SH-SY5Y (cell line): Measurements from ENCODE around the gene VAV3.

Experiments used
- GATA2 ChIP-seq: IDR thresholded peaks from 2 replicates; pipeline ENCODE4 v1.6.1; 2011; ENCODE audit warnings: mild to moderate bottlenecking, low read depth, low read length
- GATA3 ChIP-seq: IDR thresholded peaks from 2 replicates; pipeline ENCODE4 v1.6.1; 2011; ENCODE audit warnings: low read depth, mild to moderate bottlenecking, low read length, moderate library complexity

Gene VAV3

DNA sequence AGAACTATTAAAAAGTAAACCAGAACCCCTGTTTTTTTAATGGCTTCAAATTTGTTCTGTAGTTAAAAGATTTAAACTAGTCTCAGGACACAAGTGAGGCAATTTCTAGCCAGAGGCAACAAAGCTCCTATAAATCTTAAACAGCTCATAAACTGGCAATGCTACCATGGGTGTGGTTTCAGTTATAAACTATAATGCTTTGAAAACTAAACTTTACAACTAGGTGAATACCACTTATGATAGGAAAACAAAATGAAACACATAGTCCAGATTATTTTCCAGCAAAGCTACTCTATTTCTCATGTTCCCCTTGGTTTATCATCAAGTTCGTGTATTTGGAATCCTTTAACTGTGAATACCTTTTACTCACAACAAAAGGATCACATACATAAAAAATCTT, 282.5 kb downstream of the VAV3 start:
- TF ChIP-seq GATA2, result no peak
- no peak for TF ChIP-seq GATA3

GRCh38 chr1:107681001-107681479, 283.9 kb downstream of the VAV3 start:
- no peak for TF ChIP-seq GATA2
- no peak for TF ChIP-seq GATA3

- TF ChIP-seq GATA3, result no peak
These were observed 284.4 kb downstream of the VAV3 start for GRCh38 chr1:107680579-107680985.

DNA sequence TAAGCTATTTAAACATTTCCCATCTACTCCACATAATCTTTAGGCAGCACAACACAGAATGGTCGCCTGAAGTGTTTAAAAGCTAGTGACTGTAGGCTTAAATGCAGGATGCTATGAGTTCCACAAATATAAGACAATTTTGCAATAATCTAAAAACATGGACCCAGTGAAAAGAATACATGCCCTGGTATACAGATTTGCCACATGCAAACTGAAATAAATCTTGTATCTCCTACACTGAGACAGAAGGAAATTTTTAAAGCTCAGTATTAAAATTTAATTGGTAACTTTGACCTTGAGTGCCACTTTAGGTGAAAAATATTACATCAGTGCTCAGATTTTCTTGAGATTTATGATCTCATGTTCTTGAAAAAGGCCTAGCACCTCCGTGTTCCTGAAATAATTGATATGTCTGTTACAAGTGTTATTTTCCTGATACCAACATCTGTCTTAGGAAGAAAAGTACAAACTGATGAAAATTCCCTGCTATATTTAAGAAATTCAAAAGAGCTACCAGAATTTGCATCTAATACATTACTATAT, 285.5 kb downstream of the VAV3 start:
- no peak for TF ChIP-seq GATA2

- TF ChIP-seq GATA3, result no peak
- TF ChIP-seq GATA2, result no peak
These were observed 286.0 kb downstream of the VAV3 start for GRCh38 chr1:107678993-107679392.

DNA sequence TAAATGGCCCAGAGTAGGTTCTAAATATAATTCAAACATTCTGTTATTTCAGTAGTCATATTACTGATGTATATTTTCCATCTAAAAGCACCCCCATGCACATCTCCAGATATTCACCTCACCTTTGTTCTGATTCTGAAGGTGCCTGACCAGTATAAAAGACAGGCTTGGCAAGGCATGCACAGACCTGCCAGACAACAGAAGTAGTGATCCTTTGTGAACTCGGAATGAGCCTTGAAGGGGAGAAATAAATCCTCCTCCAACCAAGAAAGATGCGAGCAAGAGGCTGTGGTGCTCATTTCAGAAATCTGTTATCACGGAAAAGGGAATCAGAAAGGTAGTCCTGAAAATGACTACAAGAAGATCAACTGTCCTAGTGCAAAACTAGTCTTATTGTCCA, 287.3 kb downstream of the VAV3 start:
- TF ChIP-seq GATA2 (no peak), GATA3 (no peak)

GRCh38 chr1:107674486-107674885, 290.5 kb downstream of the VAV3 start:
- TF ChIP-seq GATA3 (no peak), GATA2 (no peak)

GRCh38 chr1:107673006-107673405, 292.0 kb downstream of the VAV3 start:
- no peak for TF ChIP-seq GATA2
- no peak for TF ChIP-seq GATA3

- TF ChIP-seq GATA2, result no peak
These were observed 294.5 kb downstream of the VAV3 start for GRCh38 chr1:107670397-107671040.

DNA sequence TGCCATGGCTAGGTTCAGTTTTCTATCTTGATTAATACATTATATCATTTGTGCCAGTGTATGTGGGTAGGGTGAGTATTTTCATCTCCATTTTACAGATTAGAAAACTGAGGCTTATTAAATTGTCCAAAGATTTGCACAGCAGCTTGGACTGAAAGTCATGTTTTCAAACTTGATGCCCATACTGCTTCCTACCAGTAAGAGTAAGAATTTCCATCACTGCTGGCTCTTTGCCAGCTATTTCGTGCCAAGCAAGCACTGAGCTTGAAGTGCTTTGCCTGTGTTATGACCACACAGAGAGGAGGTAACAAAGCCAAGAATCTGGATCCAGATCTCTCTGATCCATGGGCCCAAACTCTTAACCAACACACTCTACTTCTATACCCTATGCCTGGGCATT, 295.0 kb downstream of the VAV3 start:
- no peak for TF ChIP-seq GATA3
- no peak for TF ChIP-seq GATA2

DNA sequence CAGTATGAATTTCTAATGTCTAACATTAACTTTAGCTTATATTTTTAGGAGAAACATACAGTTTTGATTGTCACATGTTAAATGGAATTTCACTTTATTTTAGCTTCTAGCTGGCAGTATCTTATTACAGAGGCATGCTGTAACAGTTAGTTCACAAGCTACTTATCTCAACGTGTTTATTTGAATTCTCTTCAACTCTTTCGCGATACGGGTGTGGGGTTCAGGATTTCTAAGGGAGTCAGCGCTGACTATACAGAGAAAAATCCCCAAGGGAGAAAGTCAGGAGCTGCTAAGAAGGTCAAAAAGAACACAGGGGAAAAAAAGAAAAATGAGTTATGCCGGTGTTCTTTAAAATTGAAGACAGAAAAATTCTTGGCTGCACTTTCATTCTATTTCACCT, 296.2 kb downstream of the VAV3 start:
- TF ChIP-seq GATA3, result no peak
- TF ChIP-seq GATA2, result no peak

- no peak for TF ChIP-seq GATA3
- TF ChIP-seq GATA2, result no peak
These were observed 298.5 kb downstream of the VAV3 start for GRCh38 chr1:107666493-107666892.

GRCh38 chr1:107664982-107665925, 299.7 kb downstream of the VAV3 start:
- TF ChIP-seq GATA2 (no peak), GATA3 (no peak)

DNA sequence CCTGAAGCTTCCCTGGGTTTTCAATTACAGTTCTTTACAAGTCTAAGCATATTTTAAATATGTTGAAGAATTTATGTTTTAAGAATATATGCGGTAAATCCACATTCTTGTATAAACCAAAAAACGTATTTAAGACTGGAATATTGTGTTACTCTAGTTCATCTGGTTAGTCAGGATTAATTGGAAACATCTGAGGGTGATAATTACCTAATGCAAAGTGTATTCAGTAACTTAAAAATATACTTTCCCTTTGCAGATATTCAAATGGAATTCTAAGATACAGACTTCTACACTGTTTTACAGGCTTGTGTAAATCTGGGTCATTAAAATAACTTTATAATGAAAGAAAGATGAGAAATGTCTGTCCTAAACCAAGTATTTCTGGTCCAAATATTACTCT, 302.0 kb downstream of the VAV3 start:
- TF ChIP-seq GATA3 (no peak), GATA2 (no peak)

DNA sequence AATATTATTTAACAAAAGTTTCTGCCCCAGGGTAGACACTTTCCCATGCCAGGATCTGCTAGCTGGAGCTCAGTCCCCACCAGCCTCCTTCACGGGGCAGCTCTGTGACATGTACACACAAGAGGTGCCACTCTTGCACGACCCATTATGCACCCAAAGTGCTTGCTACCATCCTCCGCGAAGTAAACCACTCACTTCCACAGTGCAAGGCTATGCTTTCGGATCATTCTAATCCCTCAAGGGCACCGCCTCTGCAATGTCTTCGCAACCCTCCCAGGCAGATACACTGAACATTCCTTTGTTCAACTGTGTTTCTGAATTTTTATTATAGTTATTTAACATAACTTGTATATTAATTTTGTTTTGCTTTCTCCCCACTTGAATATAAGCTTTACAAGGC, 303.8 kb downstream of the VAV3 start:
- TF ChIP-seq GATA3 (no peak), GATA2 (no peak)

DNA sequence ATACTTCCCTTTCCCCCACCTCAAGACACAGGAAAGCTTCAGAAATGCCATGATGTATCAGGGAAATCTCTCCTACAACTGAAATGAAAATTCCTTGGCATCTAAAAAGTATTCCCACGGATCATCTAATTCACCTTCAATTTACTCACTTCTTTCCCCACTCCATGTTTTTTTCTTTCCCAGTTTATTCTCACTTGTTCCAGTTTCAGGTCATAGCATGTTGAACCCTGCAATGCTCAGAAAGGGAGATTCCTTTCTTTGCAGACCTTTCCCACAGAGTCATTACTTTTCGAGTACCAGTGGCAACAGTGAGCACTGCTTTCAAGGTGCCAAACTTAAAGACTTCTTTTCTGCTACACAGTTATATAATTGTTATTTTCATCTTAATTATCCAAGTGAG, 305.0 kb downstream of the VAV3 start:
- no peak for TF ChIP-seq GATA3
- TF ChIP-seq GATA2, result no peak
